HAP-1 (cell line): Measurements from ENCODE around the gene HJURP.

Experiments used
- DNase-seq, 2 experiments: peaks; one replicate each; pipeline ENCODE4 v3.0.0-alpha.2; 2016 to 2020; ENCODE audit warnings: low spot score in 2 of 2
- H3K27me3 ChIP-seq: fragments of 250-450 bp; sonication (Bioruptor Pico); 2 replicates; pipeline ENCODE4 v1.5.1; 2020; ENCODE audit warnings: low read depth, mild to moderate bottlenecking, moderate library complexity
- H3K36me3 ChIP-seq: fragments of 250-450 bp; sonication (Bioruptor Pico); replicated peaks from 2 replicates; pipeline ENCODE4 v1.5.1; 2020; ENCODE audit warnings: mild to moderate bottlenecking
- H3K4me1 ChIP-seq: fragments of 250-450 bp; sonication (Bioruptor Pico); 2 replicates; pipeline ENCODE4 v1.5.1; 2020; ENCODE audit warnings: mild to moderate bottlenecking
- H3K4me3 ChIP-seq: fragments of 250-450 bp; sonication (Bioruptor Pico); 2 replicates; pipeline ENCODE4 v1.5.1; 2020; ENCODE audit warnings: mild to moderate bottlenecking, moderate library complexity
- H3K9me3 ChIP-seq: fragments of 250-450 bp; sonication (Bioruptor Pico); 2 replicates; pipeline ENCODE4 v1.5.1; 2020; ENCODE audit warnings: mild to moderate bottlenecking, moderate library complexity
- in situ Hi-C: fragments of 300-500 bp; cut with MboI; formaldehyde crosslinking; loops from 3 replicates; pipeline ENCODE4 v1.14.3; 2020; ENCODE audit warnings: low sequenced_read_pairs, inconsistent platforms, mixed read lengths

The HJURP gene

GRCh38 chr2:233857511-233858141, 3.3 kb upstream of the HJURP start:
- DNase-seq: peak in 1 of 2 experiments; percentile 72
- H3K4me3 ChIP-seq: no peak overlapping the region
- in situ Hi-C loops: no loop called here
- H3K4me1 ChIP-seq: peaks cover 10% of the 10 kb centered on the region
- H3K36me3 ChIP-seq: peaks cover 17% of the 10 kb centered on the region
- no peaks in the 10 kb centered on the region for H3K27me3 ChIP-seq
- H3K9me3 ChIP-seq: no peaks in the 10 kb centered on the region

- Histone ChIP-seq H3K4me1 (peaks cover 14% of the 10 kb centered on the region), H3K27me3 (no peaks in the 10 kb centered on the region), H3K4me3 (no peak overlapping the region), H3K9me3 (no peaks in the 10 kb centered on the region), H3K36me3 (peaks cover 31% of the 10 kb centered on the region)
- no peak for DNase-seq
- in situ Hi-C loops: no loop called here
These were observed 1.8 kb upstream of the HJURP start for GRCh38 chr2:233856184-233856583.

GRCh38 chr2:233855345-233855744, 1.0 kb upstream of the HJURP start:
- peaks cover 14% of the 10 kb centered on the region for H3K4me1 ChIP-seq
- no peak overlapping the region for H3K4me3 ChIP-seq
- in situ Hi-C loops: no loop called here
- H3K9me3 ChIP-seq: no peaks in the 10 kb centered on the region
- no peaks in the 10 kb centered on the region for H3K27me3 ChIP-seq
- peaks cover 40% of the 10 kb centered on the region for H3K36me3 ChIP-seq
- no peak for DNase-seq

- Histone ChIP-seq H3K9me3 (no peaks in the 10 kb centered on the region), H3K36me3 (peaks cover 54% of the 10 kb centered on the region), H3K4me1 (peaks cover 14% of the 10 kb centered on the region), H3K4me3 (peak overlapping the region; percentile 99), H3K27me3 (no peaks in the 10 kb centered on the region)
- no peak for DNase-seq
- in situ Hi-C loops: no loop called here
These were observed 473 bp downstream of the HJURP start for GRCh38 chr2:233853883-233854240.

- H3K9me3 ChIP-seq: no peaks in the 10 kb centered on the region
- in situ Hi-C loops: no loop called here
- no peaks in the 10 kb centered on the region for H3K27me3 ChIP-seq
- H3K4me1 ChIP-seq: peaks cover 12% of the 10 kb centered on the region
- H3K4me3 ChIP-seq: peak overlapping the region; percentile 99
- H3K36me3 ChIP-seq: peaks cover 59% of the 10 kb centered on the region
- DNase-seq: peak in 1 of 2 experiments; percentile 17
These were observed 982 bp downstream of the HJURP start for GRCh38 chr2:233853353-233853752.

GRCh38 chr2:233852056-233852455, 2.3 kb downstream of the HJURP start:
- Histone ChIP-seq H3K9me3 (no peaks in the 10 kb centered on the region), H3K4me3 (peak overlapping the region; percentile 99), H3K4me1 (peaks cover 12% of the 10 kb centered on the region), H3K27me3 (no peaks in the 10 kb centered on the region), H3K36me3 (peaks cover 72% of the 10 kb centered on the region)
- DNase-seq: no peak
- in situ Hi-C loops: no loop called here

- H3K4me1 ChIP-seq: peaks cover 12% of the 10 kb centered on the region
- in situ Hi-C loops: no loop called here
- DNase-seq: no peak
- no peak overlapping the region for H3K4me3 ChIP-seq
- H3K27me3 ChIP-seq: no peaks in the 10 kb centered on the region
- peaks cover 81% of the 10 kb centered on the region for H3K36me3 ChIP-seq
- no peaks in the 10 kb centered on the region for H3K9me3 ChIP-seq
These were observed 3.2 kb downstream of the HJURP start for GRCh38 chr2:233851169-233851568.

- H3K36me3 ChIP-seq: peaks cover 86% of the 10 kb centered on the region
- peaks cover 12% of the 10 kb centered on the region for H3K4me1 ChIP-seq
- in situ Hi-C loops: no loop called here
- no peak for DNase-seq
- H3K9me3 ChIP-seq: no peaks in the 10 kb centered on the region
- no peak overlapping the region for H3K4me3 ChIP-seq
- H3K27me3 ChIP-seq: no peaks in the 10 kb centered on the region
These were observed 3.6 kb downstream of the HJURP start for GRCh38 chr2:233850745-233851144.

GRCh38 chr2:233849607-233850271, 4.6 kb downstream of the HJURP start:
- peaks cover 96% of the 10 kb centered on the region for H3K36me3 ChIP-seq
- peaks cover 9% of the 10 kb centered on the region for H3K4me1 ChIP-seq
- H3K27me3 ChIP-seq: no peaks in the 10 kb centered on the region
- no peak overlapping the region for H3K4me3 ChIP-seq
- DNase-seq: no peak
- in situ Hi-C loops: no loop called here
- no peaks in the 10 kb centered on the region for H3K9me3 ChIP-seq

GRCh38 chr2:233848276-233848675, 6.1 kb downstream of the HJURP start:
- in situ Hi-C loops: no loop called here
- Histone ChIP-seq H3K4me1 (peaks cover 8% of the 10 kb centered on the region), H3K36me3 (peaks cover 100% of the 10 kb centered on the region), H3K27me3 (no peaks in the 10 kb centered on the region), H3K9me3 (no peaks in the 10 kb centered on the region), H3K4me3 (no peak overlapping the region)
- no peak for DNase-seq

GRCh38 chr2:233847248-233847898, 7.0 kb downstream of the HJURP start:
- H3K36me3 ChIP-seq: peaks cover 100% of the 10 kb centered on the region
- no peak for DNase-seq
- in situ Hi-C loops: no loop called here

GRCh38 chr2:233846387-233847247, 7.7 kb downstream of the HJURP start:
- in situ Hi-C loops: no loop called here
- Histone ChIP-seq H3K4me3 (no peak overlapping the region), H3K9me3 (no peaks in the 10 kb centered on the region), H3K36me3 (peaks cover 100% of the 10 kb centered on the region), H3K4me1 (peaks cover 1% of the 10 kb centered on the region), H3K27me3 (no peaks in the 10 kb centered on the region)
- no peak for DNase-seq

More at GRCh38 chr2:233847248-233847898, 7.0 kb downstream of the HJURP start:
- H3K27me3 ChIP-seq: no peaks in the 10 kb centered on the region
- H3K4me1 ChIP-seq: peaks cover 8% of the 10 kb centered on the region
- no peaks in the 10 kb centered on the region for H3K9me3 ChIP-seq
- H3K4me3 ChIP-seq: no peak overlapping the region

GRCh38 chr2:233845301-233846060, 8.9 kb downstream of the HJURP start:
- Histone ChIP-seq H3K9me3 (no peaks in the 10 kb centered on the region), H3K4me3 (no peak overlapping the region), H3K4me1 (no peaks in the 10 kb centered on the region), H3K27me3 (no peaks in the 10 kb centered on the region), H3K36me3 (peaks cover 100% of the 10 kb centered on the region)
- DNase-seq: no peak
- in situ Hi-C loops: no loop called here
